Fibroblast of lung (primary cell): ENCODE data around the gene MARVELD1. TPM values are rescaled to one million over a fixed set of nuclear protein-coding genes. Genes with fewer than 3 reads are reported as not detected.
A peak's percentile ranks its signal among the peaks of the same experiment; 100 is the strongest.

Experiments
- DNase-seq, 2 donors: peaks; one replicate each; pipeline versions ENCODE4 v3.0.0 to v3.0.0-alpha.2; 2010; ENCODE audit warnings: low read depth in 2 of 2
- H2AFZ ChIP-seq: 2 replicates; pipeline ENCODE4 v1.5.1; 2012; ENCODE audit warnings: low read length, control low read depth, inconsistent platforms
- H3K27ac ChIP-seq: 2 replicates; pipeline ENCODE4 v1.5.1; 2011; ENCODE audit warnings: low read length, control low read depth; ENCODE audit not compliant: insufficient read depth
- H3K27me3 ChIP-seq: 2 replicates; pipeline ENCODE4 v1.5.1; 2011; ENCODE audit warnings: mild to moderate bottlenecking, low read length; ENCODE audit not compliant: control insufficient read depth, insufficient read depth
- H3K36me3 ChIP-seq: 2 replicates; pipeline ENCODE4 v1.5.1; 2011; ENCODE audit warnings: low read length; ENCODE audit not compliant: control insufficient read depth, insufficient read depth
- H3K4me1 ChIP-seq: 2 replicates; pipeline ENCODE4 v1.5.1; 2011; ENCODE audit warnings: low read length; ENCODE audit not compliant: control insufficient read depth, insufficient read depth; ENCODE audit errors: extremely low read depth
- H3K4me2 ChIP-seq: 2 replicates; pipeline ENCODE4 v1.5.1; 2011; ENCODE audit warnings: low read length, control low read depth; ENCODE audit not compliant: insufficient read depth; ENCODE audit errors: extremely low read depth
- H3K4me3 ChIP-seq, 4 experiments: fragments of 200-600 bp in 1 of 4; sonication (generic) in 1 of 4; replicated peaks in 1 of 4; 2 replicates each; pipeline ENCODE4 v1.5.1; 2011 to 2016; ENCODE audit warnings: low read length in 4 of 4, low read depth in 3 of 4, mild to moderate bottlenecking in 3 of 4, control low read depth in 2 of 4, inconsistent platforms in 1 of 4, mixed read lengths in 1 of 4; ENCODE audit not compliant: insufficient read depth in 1 of 4; ENCODE audit errors: control extremely low read depth in 1 of 4
- H3K79me2 ChIP-seq: 2 replicates; pipeline ENCODE4 v1.5.1; 2012; ENCODE audit warnings: mild to moderate bottlenecking, low read length, inconsistent platforms; ENCODE audit not compliant: control insufficient read depth, insufficient read depth
- H3K9ac ChIP-seq: 2 replicates; pipeline ENCODE4 v1.5.1; 2011; ENCODE audit warnings: mild to moderate bottlenecking, low read length, control low read depth; ENCODE audit not compliant: insufficient read depth
- H3K9me3 ChIP-seq: 2 replicates; pipeline ENCODE4 v1.5.1; 2012; ENCODE audit warnings: low read depth, low read length; ENCODE audit not compliant: control insufficient read depth, insufficient read depth
- H4K20me1 ChIP-seq: 2 replicates; pipeline ENCODE4 v1.5.1; 2011; ENCODE audit warnings: low read length; ENCODE audit not compliant: control insufficient read depth, insufficient read depth; ENCODE audit errors: extremely low read depth
- EZH2 ChIP-seq: IDR thresholded peaks from 2 replicates; pipeline ENCODE4 v1.5.1; 2012; ENCODE audit warnings: low read length, control low read depth, mild to moderate bottlenecking; ENCODE audit errors: missing control alignments
- polyA plus RNA-seq, 2 donors: library from polyadenylated mRNA; depleted of rRNA in 1 of 2; stranded (reverse) in 1 of 2; unstranded in 1 of 2; fragments of >200 nt; gene quantifications; 2 replicates each; pipeline ENCODE4 v1.2.1, GENCODE V29; 2011 to 2012; ENCODE audit warnings: missing spikeins in 1 of 2
- total RNA-seq: library from RNA; depleted of rRNA; stranded (reverse); fragments of >200 nt; gene quantifications from 2 replicates; pipeline ENCODE4 v1.2.1, GENCODE V29; 2014
- TF ChIP-seq, protein P1 (sequence below), 2 donors: IDR thresholded peaks in 1 of 2; conservative IDR thresholded peaks in 1 of 2; 1 replicate in 1 of 2; 2 replicates in 1 of 2; pipeline ENCODE4 v1.5.1; 2011 to 2012; ENCODE audit warnings: low read length in 2 of 2, control low read depth in 1 of 2, inconsistent platforms in 1 of 2, low read depth in 1 of 2, mild to moderate bottlenecking in 1 of 2

MARVELD1 gene
- total and polyA plus RNA-seq, 2 donors (not counting 1 experiment from before 2014, with no cell fraction given): 16.3 to 132 TPM

DNA sequence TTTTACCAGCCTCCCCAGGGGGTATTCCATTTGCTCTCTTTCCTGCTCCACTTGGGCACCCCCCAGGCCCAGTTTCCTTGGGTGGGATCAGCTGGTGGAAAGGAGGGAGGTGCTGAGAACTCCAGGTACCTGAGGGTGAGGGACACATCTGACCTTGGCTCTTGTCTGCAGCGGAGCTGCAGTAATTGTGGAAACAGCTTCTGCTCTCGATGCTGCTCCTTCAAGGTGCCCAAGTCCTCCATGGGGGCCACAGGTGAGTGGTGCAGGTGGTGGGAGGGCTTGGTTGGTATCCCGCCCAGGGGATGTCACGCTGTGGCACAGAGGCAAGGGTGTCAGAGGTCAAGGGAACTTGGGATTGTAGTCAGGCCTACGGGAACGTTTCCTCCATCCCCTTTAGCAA, 43.9 kb downstream of the MARVELD1 start:
- H3K4me1 ChIP-seq: no peaks in the 10 kb centered on the region
- no peak for TF ChIP-seq EZH2
- TF ChIP-seq, protein P1, sequence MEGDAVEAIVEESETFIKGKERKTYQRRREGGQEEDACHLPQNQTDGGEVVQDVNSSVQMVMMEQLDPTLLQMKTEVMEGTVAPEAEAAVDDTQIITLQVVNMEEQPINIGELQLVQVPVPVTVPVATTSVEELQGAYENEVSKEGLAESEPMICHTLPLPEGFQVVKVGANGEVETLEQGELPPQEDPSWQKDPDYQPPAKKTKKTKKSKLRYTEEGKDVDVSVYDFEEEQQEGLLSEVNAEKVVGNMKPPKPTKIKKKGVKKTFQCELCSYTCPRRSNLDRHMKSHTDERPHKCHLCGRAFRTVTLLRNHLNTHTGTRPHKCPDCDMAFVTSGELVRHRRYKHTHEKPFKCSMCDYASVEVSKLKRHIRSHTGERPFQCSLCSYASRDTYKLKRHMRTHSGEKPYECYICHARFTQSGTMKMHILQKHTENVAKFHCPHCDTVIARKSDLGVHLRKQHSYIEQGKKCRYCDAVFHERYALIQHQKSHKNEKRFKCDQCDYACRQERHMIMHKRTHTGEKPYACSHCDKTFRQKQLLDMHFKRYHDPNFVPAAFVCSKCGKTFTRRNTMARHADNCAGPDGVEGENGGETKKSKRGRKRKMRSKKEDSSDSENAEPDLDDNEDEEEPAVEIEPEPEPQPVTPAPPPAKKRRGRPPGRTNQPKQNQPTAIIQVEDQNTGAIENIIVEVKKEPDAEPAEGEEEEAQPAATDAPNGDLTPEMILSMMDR (conservative IDR thresholded peaks at IDR 0.05 in 1 of 2, IDR thresholded peaks at IDR 0.05 in 1 of 2; ENCODE audit: low read depth in 1 of 2, low read length in 2 of 2): no peak
- H3K79me2 ChIP-seq: no peaks in the 10 kb centered on the region
- no peak overlapping the region for H3K9ac ChIP-seq
- no peak overlapping the region for H3K4me3 ChIP-seq
- no peaks in the 10 kb centered on the region for H4K20me1 ChIP-seq
- no peaks in the 10 kb centered on the region for H3K27me3 ChIP-seq
- peaks cover 21% of the 10 kb centered on the region for H3K36me3 ChIP-seq
- no peak overlapping the region for H3K4me2 ChIP-seq
- H3K27ac ChIP-seq: no peak overlapping the region
- H2AFZ ChIP-seq: no peak overlapping the region
- DNase-seq: no peak
- no peaks in the 10 kb centered on the region for H3K9me3 ChIP-seq

DNA sequence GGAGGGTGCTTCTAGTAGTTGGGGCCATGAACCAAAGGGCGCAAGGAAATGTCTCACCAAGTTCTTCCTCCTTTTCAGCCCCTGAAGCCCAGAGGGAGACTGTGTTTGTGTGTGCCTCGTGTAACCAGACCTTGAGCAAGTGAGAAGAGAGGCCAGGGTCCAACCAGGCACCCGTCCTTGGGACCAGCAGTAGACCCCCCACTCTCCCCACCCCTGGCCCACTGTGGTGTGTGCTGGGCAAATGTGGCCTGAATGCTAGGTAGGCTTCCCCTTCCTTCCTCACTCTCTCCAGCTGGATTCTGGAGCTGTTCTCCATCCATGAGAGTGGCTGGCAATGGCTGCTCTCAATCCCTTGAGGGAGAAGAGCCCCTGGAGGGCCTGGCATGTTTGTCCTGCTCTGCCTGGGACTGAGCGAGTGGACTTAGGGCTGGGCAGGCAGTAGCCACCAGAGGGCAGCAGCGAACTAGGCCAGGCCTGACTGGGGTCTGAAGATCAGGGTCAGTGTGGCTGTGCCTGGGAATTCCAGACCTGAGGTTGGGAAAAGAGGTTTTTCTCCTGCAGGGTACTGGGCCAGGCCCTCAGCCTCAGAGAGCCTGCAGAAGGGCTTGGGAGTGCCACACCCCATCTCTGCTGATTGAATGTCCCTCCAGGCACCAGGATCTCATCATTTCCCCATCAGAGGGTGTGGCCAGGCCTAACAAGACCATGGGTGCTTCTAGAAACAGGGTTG, 45.8 kb downstream of the MARVELD1 start:
- Histone ChIP-seq H3K36me3 (peaks cover 13% of the 10 kb centered on the region), H3K27ac (no peak overlapping the region), H3K4me3 (no peak overlapping the region)

DNA sequence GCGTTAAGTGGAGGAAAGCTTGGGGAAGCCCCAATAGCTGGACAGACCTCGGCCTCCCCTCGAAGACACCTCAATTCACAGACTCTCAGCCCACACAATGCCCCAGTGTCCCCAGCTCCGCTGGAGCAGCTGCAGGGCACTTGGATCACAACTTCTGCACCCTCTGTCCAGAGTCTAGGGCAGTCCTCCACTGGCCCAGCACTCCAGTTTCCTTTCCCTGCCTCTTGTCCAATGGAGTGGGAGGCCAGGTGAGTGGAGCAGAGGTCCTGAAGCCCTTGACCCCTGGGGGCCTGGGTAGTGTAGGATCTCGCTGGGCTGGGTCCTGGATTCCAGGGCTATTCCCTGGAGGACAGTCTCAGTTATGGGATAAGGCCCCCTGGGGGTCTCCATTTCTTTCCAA, 46.4 kb downstream of the MARVELD1 start:
- Histone ChIP-seq H3K9me3 (no peaks in the 10 kb centered on the region), H3K27me3 (no peaks in the 10 kb centered on the region), H3K9ac (no peak overlapping the region), H2AFZ (no peak overlapping the region), H3K4me1 (no peaks in the 10 kb centered on the region), H3K36me3 (peaks cover 13% of the 10 kb centered on the region), H3K79me2 (no peaks in the 10 kb centered on the region), H3K27ac (no peak overlapping the region), H3K4me3 (no peak overlapping the region), H4K20me1 (no peaks in the 10 kb centered on the region), H3K4me2 (no peak overlapping the region)
- no peak for DNase-seq
- TF ChIP-seq, protein P1 (conservative IDR thresholded peaks at IDR 0.05 in 1 of 2, IDR thresholded peaks at IDR 0.05 in 1 of 2; ENCODE audit: low read depth in 1 of 2, low read length in 2 of 2): no peak
- no peak for TF ChIP-seq EZH2

More for the DNA sequence above, 45.8 kb downstream of the MARVELD1 start:
- TF ChIP-seq, protein P1 (conservative IDR thresholded peaks at IDR 0.05 in 1 of 2, IDR thresholded peaks at IDR 0.05 in 1 of 2; ENCODE audit: low read depth in 1 of 2, low read length in 2 of 2): peak; percentile 81 to 92
- TF ChIP-seq EZH2: no peak
- Histone ChIP-seq H3K9me3 (no peaks in the 10 kb centered on the region), H3K4me2 (no peak overlapping the region), H3K9ac (peak overlapping the region; percentile 7), H3K79me2 (no peaks in the 10 kb centered on the region), H2AFZ (no peak overlapping the region), H3K4me1 (no peaks in the 10 kb centered on the region), H4K20me1 (no peaks in the 10 kb centered on the region), H3K27me3 (no peaks in the 10 kb centered on the region)
- DNase-seq: peak; percentile 53 to 56
